MCF 10A (cell line): ENCODE measurements around the gene NIPBL. TPM values are rescaled to one million over a fixed set of nuclear protein-coding genes. Genes with fewer than 3 reads are reported as not detected.

ENCODE experiments used
- BruUV-seq: library from RNA; stranded (reverse); fragments of 400-500 nt; replicated peaks from 2 replicates; lab custom pipeline; 2021; lab: Mats Ljungman, UMichigan
- CTCF ChIA-PET: fragments of 300-600 bp; sonication (Branson Sonifier 250); formaldehyde crosslinking; extraction: SDS; loops from one replicate; lab custom pipeline; 2021; ENCODE audit warnings: antibody characterized with exemption, inconsistent platforms; lab: Yijun Ruan, JAX
- POLR2A ChIA-PET: fragments of 300-600, 350-650 bp; sonication (Branson Sonifier 250); formaldehyde crosslinking; extraction: SDS; loops from one replicate; lab custom pipeline; 2020; ENCODE audit warnings: antibody characterized with exemption, inconsistent platforms; lab: Yijun Ruan, JAX
- DNase-seq: peaks from one replicate; pipeline ENCODE4 v3.0.0-alpha.2; 2018; ENCODE audit not compliant: unreplicated experiment
- H3K27ac Mint-ChIP-seq: one replicate; pipeline ENCODE4 v1.8.0; 2022; ENCODE audit warnings: mild to moderate bottlenecking, low read depth, mixed read lengths; ENCODE audit not compliant: unreplicated experiment
- H3K27me3 Mint-ChIP-seq: one replicate; pipeline ENCODE4 v1.8.0; 2022; ENCODE audit warnings: mixed read lengths; ENCODE audit not compliant: insufficient read depth, unreplicated experiment
- H3K36me3 Mint-ChIP-seq: one replicate; pipeline ENCODE4 v1.8.0; 2022; ENCODE audit warnings: mild to moderate bottlenecking, moderate library complexity, mixed read lengths; ENCODE audit not compliant: insufficient read depth, unreplicated experiment
- H3K4me1 Mint-ChIP-seq: one replicate; pipeline ENCODE4 v1.8.0; 2022; ENCODE audit warnings: mixed read lengths; ENCODE audit not compliant: insufficient read depth, unreplicated experiment
- H3K4me3 Mint-ChIP-seq: one replicate; pipeline ENCODE4 v1.8.0; 2022; ENCODE audit warnings: mild to moderate bottlenecking, moderate library complexity, mixed read lengths; ENCODE audit not compliant: unreplicated experiment
- H3K9me3 Mint-ChIP-seq: one replicate; pipeline ENCODE4 v1.8.0; 2022; ENCODE audit warnings: mixed read lengths; ENCODE audit not compliant: unreplicated experiment
- intact Hi-C: fragments of 100-400 bp; cut with micrococcal nuclease; formaldehyde crosslinking; loops from 2 replicates; pipeline ENCODE4 v1.14.1; 2022
- total RNA-seq: library from RNA; stranded (reverse); gene quantifications from 2 replicates; pipeline ENCODE4 v1.2.3, GENCODE V29; 2022
- TF ChIP-seq, protein P1 (sequence below): fragments of 200-600 bp; IDR thresholded peaks from one replicate; pipeline ENCODE4 v1.8.0; 2022; ENCODE audit warnings: antibody characterized with exemption, mild to moderate bottlenecking; ENCODE audit not compliant: unreplicated experiment

The NIPBL gene
- total RNA-seq, 1 experiment from 2014 or later, result 46.2 TPM

DNA sequence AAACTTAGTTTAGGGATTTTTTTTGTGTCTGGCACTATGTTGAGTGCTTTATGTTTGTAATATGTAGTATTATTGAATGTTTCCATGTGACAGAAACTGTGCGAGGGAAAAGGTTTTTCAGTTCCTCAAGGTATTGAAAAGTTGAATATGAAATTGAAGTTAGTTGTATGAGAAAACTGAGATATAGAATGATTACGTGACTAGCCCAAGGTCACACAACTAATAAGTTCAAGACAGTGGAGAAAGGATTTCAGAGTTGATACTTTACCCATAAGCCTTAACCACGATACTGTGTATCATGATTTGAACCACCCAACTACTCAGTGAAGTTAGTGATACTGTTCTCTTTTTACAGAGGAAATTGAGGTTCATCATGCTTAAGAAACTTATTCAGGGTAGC is 5.7 kb downstream of the NIPBL start:
- H3K27me3 Mint-ChIP-seq, result no peaks in the 10 kb centered on the region
- H3K27ac Mint-ChIP-seq, result peak overlapping the region; percentile 63
- CTCF ChIA-PET, result interaction anchor here (0.6 to 1.6 kb wide), 4 partner anchors 24 to 132 kb away, joined by 3 to 5 read pairs (median 4); no protein-coding TSS in a partner anchor
- POLR2A ChIA-PET, result interaction anchor here (1.1 to 6.1 kb wide), 5 partner anchors 6 to 27 kb away, joined by 3 to 79 read pairs (median 3); partner anchors contain the start of gene NIPBL
- BruUV-seq, result no TSS peak
- no peak overlapping the region for H3K4me3 Mint-ChIP-seq
- DNase-seq, result no peak
- intact Hi-C loops, result no loop called here
- no peaks in the 10 kb centered on the region for H3K9me3 Mint-ChIP-seq
- peaks cover 30% of the 10 kb centered on the region for H3K4me1 Mint-ChIP-seq
- peaks cover 5% of the 10 kb centered on the region for H3K36me3 Mint-ChIP-seq
- TF ChIP-seq, protein P1, sequence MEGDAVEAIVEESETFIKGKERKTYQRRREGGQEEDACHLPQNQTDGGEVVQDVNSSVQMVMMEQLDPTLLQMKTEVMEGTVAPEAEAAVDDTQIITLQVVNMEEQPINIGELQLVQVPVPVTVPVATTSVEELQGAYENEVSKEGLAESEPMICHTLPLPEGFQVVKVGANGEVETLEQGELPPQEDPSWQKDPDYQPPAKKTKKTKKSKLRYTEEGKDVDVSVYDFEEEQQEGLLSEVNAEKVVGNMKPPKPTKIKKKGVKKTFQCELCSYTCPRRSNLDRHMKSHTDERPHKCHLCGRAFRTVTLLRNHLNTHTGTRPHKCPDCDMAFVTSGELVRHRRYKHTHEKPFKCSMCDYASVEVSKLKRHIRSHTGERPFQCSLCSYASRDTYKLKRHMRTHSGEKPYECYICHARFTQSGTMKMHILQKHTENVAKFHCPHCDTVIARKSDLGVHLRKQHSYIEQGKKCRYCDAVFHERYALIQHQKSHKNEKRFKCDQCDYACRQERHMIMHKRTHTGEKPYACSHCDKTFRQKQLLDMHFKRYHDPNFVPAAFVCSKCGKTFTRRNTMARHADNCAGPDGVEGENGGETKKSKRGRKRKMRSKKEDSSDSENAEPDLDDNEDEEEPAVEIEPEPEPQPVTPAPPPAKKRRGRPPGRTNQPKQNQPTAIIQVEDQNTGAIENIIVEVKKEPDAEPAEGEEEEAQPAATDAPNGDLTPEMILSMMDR, result no peak

DNA sequence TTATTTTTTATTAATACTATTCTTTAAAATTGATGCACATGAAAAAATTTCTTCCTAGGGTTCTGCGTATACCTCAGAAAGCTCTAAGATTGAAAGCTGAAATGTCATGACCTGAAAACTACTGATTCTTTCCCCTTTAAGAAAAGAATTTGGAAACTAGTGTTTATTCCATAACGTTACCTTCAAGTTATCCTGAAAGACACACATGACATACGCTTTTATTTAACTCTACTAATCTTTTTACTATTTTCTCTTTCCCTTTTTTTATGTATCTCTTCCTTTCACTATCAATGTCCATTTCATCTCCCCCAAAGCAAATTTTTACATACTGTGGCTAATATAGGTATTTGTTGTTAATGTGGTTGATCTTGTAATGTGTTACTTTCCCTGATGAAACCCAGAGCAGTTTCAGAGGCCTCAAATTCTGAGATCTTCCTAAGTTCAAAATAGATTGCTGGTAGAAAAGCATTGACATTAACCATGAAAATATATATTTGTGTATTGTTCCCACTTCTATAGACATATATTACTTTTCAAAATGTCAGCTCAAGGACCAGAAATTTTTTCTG is 7.4 kb downstream of the NIPBL start:
- peaks cover 37% of the 10 kb centered on the region for H3K4me1 Mint-ChIP-seq
- no peak overlapping the region for H3K4me3 Mint-ChIP-seq
- DNase-seq, result no peak
- no TSS peak for BruUV-seq
- TF ChIP-seq, protein P1, result no peak
- H3K9me3 Mint-ChIP-seq, result no peaks in the 10 kb centered on the region
- no peaks in the 10 kb centered on the region for H3K27me3 Mint-ChIP-seq
- peaks cover 5% of the 10 kb centered on the region for H3K36me3 Mint-ChIP-seq
- ChIA-PET CTCF (interaction anchor here (0.7 to 1.3 kb wide), 3 partner anchors 8 to 61 kb away, joined by 3 to 4 read pairs (median 4); partner anchors contain the start of gene NIPBL), POLR2A (interaction anchor here (0.6 to 6.1 kb wide), 4 partner anchors 8 to 45 kb away, joined by 3 to 79 read pairs (median 4); partner anchors contain the start of gene NIPBL)
- intact Hi-C loops, result no loop called here
- H3K27ac Mint-ChIP-seq, result no peak overlapping the region

DNA sequence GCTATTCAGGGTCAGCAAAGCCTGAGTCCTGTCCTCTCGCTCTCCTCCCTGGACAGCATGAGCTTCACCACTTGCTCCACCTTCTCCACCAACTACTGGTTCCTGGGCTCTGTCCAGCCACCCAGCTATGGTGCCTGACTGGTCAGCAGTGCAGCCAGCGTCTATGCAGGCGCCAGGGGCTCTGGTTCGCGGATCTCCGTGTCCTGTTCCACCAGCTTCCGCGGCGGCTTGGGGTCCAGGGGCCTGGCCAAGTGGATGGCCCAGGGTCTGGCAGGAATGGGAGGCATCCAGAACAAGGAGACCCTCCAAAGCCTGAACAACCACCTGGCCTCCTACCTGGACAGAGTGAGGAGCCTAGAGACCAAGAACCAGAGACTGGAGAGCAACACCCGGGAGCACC is 8.6 kb downstream of the NIPBL start:
- Mint-ChIP-seq H3K27me3 (no peaks in the 10 kb centered on the region), H3K27ac (no peak overlapping the region), H3K9me3 (no peaks in the 10 kb centered on the region), H3K4me1 (peaks cover 37% of the 10 kb centered on the region), H3K4me3 (no peak overlapping the region), H3K36me3 (peaks cover 5% of the 10 kb centered on the region)
- POLR2A ChIA-PET, result interaction anchor here (0.7 to 6.1 kb wide), 2 partner anchors 9 to 45 kb away, joined by 3 to 79 read pairs; partner anchors contain the start of gene NIPBL
- no peak for DNase-seq
- intact Hi-C loops, result no loop called here
- TF ChIP-seq, protein P1, result no peak
- CTCF ChIA-PET, result interaction anchor here (0.6 to 1.3 kb wide), 3 partner anchors 9 to 512 kb away, joined by 3 to 4 read pairs (median 3); partner anchors contain the start of gene NIPBL
- no TSS peak for BruUV-seq
